Calu3 (cell line): ENCODE measurements around the gene NEK2. TPM values are rescaled to one million over a fixed set of nuclear protein-coding genes. Genes with fewer than 3 reads are reported as not detected.

Experiments used
- Bru-seq: library from RNA; stranded (reverse); fragments of 400-500 nt; gene quantifications from one replicate; lab custom pipeline; 2021; lab: Mats Ljungman, UMichigan
- BruChase-seq, 2 experiments: library from RNA; stranded (reverse); fragments of 400-500 nt; gene quantifications; one replicate each; lab custom pipeline; 2021; lab: Mats Ljungman, UMichigan
- BruUV-seq: library from RNA; stranded (reverse); fragments of 400-500 nt; replicated peaks from 2 replicates; lab custom pipeline; 2021; lab: Mats Ljungman, UMichigan
- CTCF ChIA-PET: fragments of 300-600 bp; sonication (Branson Sonifier 250); formaldehyde crosslinking; loops from one replicate; lab custom pipeline; 2022; ENCODE audit warnings: antibody characterized with exemption; lab: Charles Lee
- DNase-seq: peaks from one replicate; pipeline ENCODE4 v3.0.0; 2022
- H3K27ac Mint-ChIP-seq: one replicate; pipeline ENCODE4 v1.8.0; 2022; ENCODE audit warnings: mixed read lengths; ENCODE audit not compliant: unreplicated experiment
- H3K27me3 Mint-ChIP-seq: one replicate; pipeline ENCODE4 v1.8.0; 2022; ENCODE audit warnings: mixed read lengths; ENCODE audit not compliant: unreplicated experiment
- H3K36me3 Mint-ChIP-seq: one replicate; pipeline ENCODE4 v1.8.0; 2022; ENCODE audit warnings: mild to moderate bottlenecking, moderate library complexity, mixed read lengths; ENCODE audit not compliant: insufficient read depth, unreplicated experiment
- H3K4me1 Mint-ChIP-seq: one replicate; pipeline ENCODE4 v1.8.0; 2022; ENCODE audit warnings: mild to moderate bottlenecking, low read depth, mixed read lengths; ENCODE audit not compliant: unreplicated experiment
- H3K4me3 Mint-ChIP-seq: one replicate; pipeline ENCODE4 v1.8.0; 2022; ENCODE audit warnings: mild to moderate bottlenecking, low read depth, moderate library complexity, mixed read lengths; ENCODE audit not compliant: unreplicated experiment
- H3K9me3 Mint-ChIP-seq: one replicate; pipeline ENCODE4 v1.8.0; 2022; ENCODE audit warnings: low read depth, mixed read lengths; ENCODE audit not compliant: unreplicated experiment
- intact Hi-C: fragments of 100-400 bp; cut with micrococcal nuclease; formaldehyde crosslinking; loops from one replicate; pipeline ENCODE4 v1.10.0; 2022; ENCODE audit not compliant: unreplicated experiment
- long read RNA-seq: library from polyadenylated mRNA; stranded (forward); transcript quantifications from one replicate; pipeline ENCODE4 v2.0.0, GENCODE V29; 2022
- total RNA-seq: library from RNA; stranded (reverse); gene quantifications from 2 replicates; pipeline ENCODE4 v1.2.3, GENCODE V29; 2022
- TF ChIP-seq, protein P1 (sequence below): fragments of 200-600 bp; IDR thresholded peaks from one replicate; pipeline ENCODE4 v1.8.0; 2022; ENCODE audit warnings: antibody characterized with exemption; ENCODE audit not compliant: unreplicated experiment

The NEK2 gene
- total RNA-seq (32.7 and 43.2 TPM in 2 replicates), Bru-seq, nascent RNA (percentile 72 among the genes with signal in this experiment), BruChase-seq, experiment 1, labeled RNA remaining after a 6-hour chase (percentile 89 among the genes with signal in this experiment), BruChase-seq, experiment 2, labeled RNA remaining after a 2-hour chase (percentile 80 among the genes with signal in this experiment)
- long read RNA-seq, transcript NEK2-202 (8 exons, 2,131 nt) = major isoform, 44 of 58 reads
- long read RNA-seq, partial matches to known transcripts = 0 of 58 reads
- long read RNA-seq, other reads (novel, unspliced or antisense) = 10 of 58 reads

- Mint-ChIP-seq H3K36me3 (peaks cover 23% of the 10 kb centered on the region), H3K9me3 (no peaks in the 10 kb centered on the region), H3K4me1 (peaks cover 23% of the 10 kb centered on the region), H3K4me3 (peak within 1 kb of the TSS; percentile 97), H3K27ac (peak within 1 kb of the TSS; percentile 90), H3K27me3 (no peaks in the 10 kb centered on the region)
- BruUV-seq = no TSS peak
- intact Hi-C loops = no loop called here
- CTCF ChIA-PET = interaction anchor here (0.6 to 1.0 kb wide), 5 partner anchors 352 to 1156 kb away, joined by 3 to 5 read pairs (median 4); partner anchors contain the start of genes DTL and INTS7
- DNase-seq = peak; percentile 94
- TF ChIP-seq, protein P1, sequence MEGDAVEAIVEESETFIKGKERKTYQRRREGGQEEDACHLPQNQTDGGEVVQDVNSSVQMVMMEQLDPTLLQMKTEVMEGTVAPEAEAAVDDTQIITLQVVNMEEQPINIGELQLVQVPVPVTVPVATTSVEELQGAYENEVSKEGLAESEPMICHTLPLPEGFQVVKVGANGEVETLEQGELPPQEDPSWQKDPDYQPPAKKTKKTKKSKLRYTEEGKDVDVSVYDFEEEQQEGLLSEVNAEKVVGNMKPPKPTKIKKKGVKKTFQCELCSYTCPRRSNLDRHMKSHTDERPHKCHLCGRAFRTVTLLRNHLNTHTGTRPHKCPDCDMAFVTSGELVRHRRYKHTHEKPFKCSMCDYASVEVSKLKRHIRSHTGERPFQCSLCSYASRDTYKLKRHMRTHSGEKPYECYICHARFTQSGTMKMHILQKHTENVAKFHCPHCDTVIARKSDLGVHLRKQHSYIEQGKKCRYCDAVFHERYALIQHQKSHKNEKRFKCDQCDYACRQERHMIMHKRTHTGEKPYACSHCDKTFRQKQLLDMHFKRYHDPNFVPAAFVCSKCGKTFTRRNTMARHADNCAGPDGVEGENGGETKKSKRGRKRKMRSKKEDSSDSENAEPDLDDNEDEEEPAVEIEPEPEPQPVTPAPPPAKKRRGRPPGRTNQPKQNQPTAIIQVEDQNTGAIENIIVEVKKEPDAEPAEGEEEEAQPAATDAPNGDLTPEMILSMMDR = no peak
Measured at GRCh38 chr1:211675230-211676105, at the start of gene NEK2. Gene NEK2, minus strand, starts transcription at chr1:211675621. Its CDS starts 142 bp downstream, at chr1:211675479.

GRCh38 chr1:211724687-211725196 lies 49.3 kb upstream of the NEK2 start:
- CTCF ChIA-PET = interaction anchor here (1.6 kb wide), 1 partner anchor 10 kb away, joined by 5 read pairs; no protein-coding TSS in a partner anchor
- H3K4me3 Mint-ChIP-seq = no peak overlapping the region
- no TSS peak for BruUV-seq
- no peaks in the 10 kb centered on the region for H3K9me3 Mint-ChIP-seq
- no peaks in the 10 kb centered on the region for H3K4me1 Mint-ChIP-seq
- DNase-seq = no peak
- intact Hi-C loops = no loop called here
- H3K27me3 Mint-ChIP-seq = peaks cover 9% of the 10 kb centered on the region
- no peak overlapping the region for H3K27ac Mint-ChIP-seq
- H3K36me3 Mint-ChIP-seq = no peaks in the 10 kb centered on the region
- TF ChIP-seq, protein P1 = no peak

DNA sequence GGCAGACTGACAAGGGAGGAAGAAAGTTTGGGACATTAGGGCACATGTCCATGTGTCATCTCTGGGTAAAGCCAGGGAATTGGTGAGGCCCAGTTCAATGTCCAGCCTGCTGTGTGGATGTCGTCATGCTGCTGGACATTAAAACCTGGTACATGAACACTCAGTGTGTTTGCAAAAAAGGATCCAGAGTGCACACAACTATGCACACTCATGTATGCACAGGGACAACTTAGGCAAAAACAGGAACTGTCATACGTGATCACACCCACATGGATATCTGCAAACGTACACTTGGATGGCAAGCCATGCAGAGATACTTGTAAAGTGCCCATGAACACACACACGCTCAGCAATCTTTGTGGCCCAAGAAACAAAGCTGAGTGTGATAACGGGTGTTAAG lies 47.9 kb upstream of the NEK2 start:
- CTCF ChIA-PET = interaction anchor here (0.7 to 1.6 kb wide), 3 partner anchors 11 to 41 kb away, joined by 3 to 5 read pairs (median 3); no protein-coding TSS in a partner anchor
- Mint-ChIP-seq H3K4me3 (no peak overlapping the region), H3K9me3 (no peaks in the 10 kb centered on the region), H3K36me3 (no peaks in the 10 kb centered on the region), H3K27ac (no peak overlapping the region), H3K4me1 (no peaks in the 10 kb centered on the region), H3K27me3 (peaks cover 9% of the 10 kb centered on the region)
- TF ChIP-seq, protein P1 = no peak
- DNase-seq = no peak
- intact Hi-C loops = no loop called here
- no TSS peak for BruUV-seq
